WI38 (cell line): ENCODE results near the gene LRRK1.
"Not testable (repeated sequence)": the region's sequence is repeated elsewhere in the genome, so short reads cannot be mapped to it uniquely, and the experiment has no call there.

Experiments
- H3K4me3 ChIP-seq: 2 replicates; pipeline ENCODE4 v1.5.1; 2011; ENCODE audit warnings: low read depth, mild to moderate bottlenecking, control low read depth, low read length
- TF ChIP-seq, protein P1 (sequence below): IDR thresholded peaks from 2 replicates; pipeline ENCODE4 v1.5.1; 2012; ENCODE audit warnings: low read depth, mild to moderate bottlenecking, control low read depth, low read length

LRRK1 gene

DNA sequence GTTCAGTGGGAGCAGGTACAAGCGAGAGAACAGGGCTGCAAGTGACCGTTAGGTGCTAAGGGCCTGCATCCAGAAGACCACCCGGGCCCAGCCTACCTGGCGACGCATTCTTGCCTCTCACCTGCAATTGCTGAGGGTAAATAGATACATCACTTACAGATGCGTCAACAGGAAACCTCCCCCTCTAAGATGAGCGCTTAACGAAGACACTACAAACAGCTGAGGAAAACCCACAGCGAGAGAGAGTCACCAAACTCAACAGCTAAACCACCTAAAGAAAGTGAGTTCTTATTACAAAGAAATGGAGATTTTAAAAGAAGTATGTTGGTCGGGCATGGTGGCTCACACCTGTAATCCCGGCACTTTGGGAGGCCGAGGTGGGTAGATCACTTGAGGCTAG lies 174.8 kb downstream of the LRRK1 start:
- TF ChIP-seq, protein P1, sequence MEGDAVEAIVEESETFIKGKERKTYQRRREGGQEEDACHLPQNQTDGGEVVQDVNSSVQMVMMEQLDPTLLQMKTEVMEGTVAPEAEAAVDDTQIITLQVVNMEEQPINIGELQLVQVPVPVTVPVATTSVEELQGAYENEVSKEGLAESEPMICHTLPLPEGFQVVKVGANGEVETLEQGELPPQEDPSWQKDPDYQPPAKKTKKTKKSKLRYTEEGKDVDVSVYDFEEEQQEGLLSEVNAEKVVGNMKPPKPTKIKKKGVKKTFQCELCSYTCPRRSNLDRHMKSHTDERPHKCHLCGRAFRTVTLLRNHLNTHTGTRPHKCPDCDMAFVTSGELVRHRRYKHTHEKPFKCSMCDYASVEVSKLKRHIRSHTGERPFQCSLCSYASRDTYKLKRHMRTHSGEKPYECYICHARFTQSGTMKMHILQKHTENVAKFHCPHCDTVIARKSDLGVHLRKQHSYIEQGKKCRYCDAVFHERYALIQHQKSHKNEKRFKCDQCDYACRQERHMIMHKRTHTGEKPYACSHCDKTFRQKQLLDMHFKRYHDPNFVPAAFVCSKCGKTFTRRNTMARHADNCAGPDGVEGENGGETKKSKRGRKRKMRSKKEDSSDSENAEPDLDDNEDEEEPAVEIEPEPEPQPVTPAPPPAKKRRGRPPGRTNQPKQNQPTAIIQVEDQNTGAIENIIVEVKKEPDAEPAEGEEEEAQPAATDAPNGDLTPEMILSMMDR, result no peak
- H3K4me3 ChIP-seq, result no peak overlapping the region

DNA sequence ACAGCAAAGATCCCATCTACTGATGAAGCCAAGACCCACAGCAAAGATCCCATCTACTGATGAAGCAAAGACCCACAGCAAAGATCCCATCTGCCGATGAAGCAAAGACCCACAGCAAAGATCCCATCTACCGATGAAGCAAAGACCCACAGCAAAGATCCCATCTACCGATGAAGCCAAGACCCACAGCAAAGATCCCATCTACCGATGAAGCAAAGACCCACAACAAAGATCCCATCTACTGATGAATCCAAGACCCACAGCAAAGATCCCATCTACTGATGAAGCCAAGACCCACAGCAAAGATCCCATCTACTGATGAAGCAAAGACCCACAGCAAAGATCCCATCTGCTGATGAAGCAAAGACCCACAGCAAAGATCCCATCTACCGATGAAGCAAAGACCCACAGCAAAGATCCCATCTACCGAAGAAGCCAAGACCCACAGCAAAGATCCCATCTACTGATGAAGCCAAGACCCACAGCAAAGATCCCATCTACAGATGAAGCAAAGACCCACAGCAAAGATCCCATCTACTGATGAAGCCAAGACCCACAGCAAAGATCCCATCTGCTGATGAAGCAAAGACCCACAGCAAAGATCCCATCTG lies 176.7 kb downstream of the LRRK1 start:
- not testable (repeated sequence) for H3K4me3 ChIP-seq

DNA sequence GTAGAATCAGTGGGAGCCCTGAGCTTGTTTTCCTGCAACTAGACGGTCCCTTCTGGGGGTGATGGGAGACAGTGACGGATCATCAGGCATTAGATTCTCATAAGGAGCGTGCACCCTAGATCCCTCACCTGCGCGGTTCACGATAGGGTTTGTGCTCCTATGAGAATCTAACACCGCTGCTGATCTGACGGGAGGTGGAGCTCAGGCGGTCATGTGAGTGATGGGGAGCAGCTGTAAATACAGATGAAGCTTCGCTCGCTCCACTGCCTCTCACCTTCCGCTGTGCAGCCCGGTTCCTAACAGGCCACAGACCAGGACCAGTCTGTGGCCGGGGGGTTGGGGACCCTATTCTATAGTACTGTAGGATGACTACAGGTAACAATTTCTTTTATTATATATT lies 178.0 kb downstream of the LRRK1 start:
- TF ChIP-seq, protein P1, result no peak
- no peak overlapping the region for H3K4me3 ChIP-seq

DNA sequence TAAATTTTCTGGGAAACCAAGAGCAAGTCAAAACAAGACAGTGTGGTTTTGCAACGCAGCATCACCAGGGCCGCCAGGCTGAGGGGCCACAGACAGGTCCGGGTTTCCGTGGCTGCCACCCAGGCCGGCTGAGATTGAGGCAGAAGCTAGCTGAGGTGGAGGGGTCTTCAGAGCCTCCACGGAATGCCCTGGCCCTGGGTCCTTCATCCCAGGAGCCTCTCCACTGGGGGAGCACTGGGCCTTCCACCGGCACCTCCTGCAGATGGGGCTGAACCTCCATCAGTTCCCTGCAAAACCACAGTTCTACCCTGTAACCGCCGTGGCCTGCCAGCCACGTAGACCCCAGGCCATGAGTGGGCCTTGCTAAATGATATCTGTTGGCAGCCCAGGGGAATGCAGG lies 180.0 kb downstream of the LRRK1 start:
- no peak overlapping the region for H3K4me3 ChIP-seq
- TF ChIP-seq, protein P1, result no peak

DNA sequence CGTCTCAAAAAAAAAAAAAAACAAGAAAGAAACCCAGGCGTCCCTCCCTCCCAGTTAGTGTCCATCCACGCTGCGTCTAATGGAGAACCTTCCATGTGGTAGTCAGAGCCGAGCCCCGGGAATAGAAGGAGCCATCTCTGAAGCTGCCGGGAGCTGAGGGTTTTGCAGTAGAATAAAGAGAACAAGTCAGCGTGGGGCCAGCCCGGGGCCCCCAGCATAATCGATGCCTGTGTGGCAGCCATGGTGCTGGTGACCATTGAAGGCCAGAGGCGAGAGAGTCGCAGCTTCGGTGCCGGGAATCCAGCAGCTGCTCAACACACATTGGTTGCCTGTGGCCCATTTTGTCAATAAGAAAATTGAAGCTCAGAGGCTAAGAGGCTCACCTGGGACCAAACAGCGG lies 181.0 kb downstream of the LRRK1 start:
- TF ChIP-seq, protein P1, result no peak
- no peak overlapping the region for H3K4me3 ChIP-seq

DNA sequence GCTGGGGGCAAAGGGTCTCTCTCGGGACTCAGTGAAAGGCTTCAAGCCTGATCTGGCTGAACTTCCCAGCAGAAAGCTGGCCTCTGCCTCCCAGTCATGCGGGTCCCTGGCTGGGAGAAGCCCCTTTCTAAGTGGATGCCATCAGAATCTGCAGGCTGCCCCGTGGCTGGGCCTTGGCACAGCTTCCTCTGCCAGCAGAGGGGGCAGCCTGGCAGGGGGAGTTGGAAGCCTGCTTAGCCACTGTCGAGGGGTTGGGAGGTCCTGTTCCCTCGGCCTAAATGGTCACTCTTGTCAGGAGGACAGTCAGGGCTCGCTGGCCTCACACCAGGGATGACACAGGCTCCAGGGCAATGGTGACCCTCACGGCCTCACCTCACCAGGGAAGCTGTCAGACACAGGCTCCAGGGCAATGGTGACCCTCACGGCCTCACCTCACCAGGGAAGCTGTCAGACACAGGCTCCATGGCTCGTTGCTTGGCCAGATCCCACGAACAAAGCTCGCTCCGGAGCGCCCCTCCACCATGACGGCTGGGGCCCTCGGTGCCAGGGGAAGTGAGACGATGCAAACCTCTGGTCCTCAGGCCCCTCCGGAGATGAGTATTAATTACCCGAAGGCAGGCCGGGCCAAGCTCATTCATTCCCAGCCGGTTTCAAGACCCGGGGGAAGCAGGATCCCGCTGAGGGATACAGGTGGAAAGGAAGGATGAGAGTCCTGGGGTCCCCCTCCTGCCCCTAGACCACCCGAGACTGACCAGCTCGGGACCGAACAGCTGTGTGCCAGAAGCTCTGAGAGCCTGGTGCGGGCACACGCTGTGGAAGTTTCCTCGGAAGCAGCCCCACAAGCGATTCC lies 181.7 kb downstream of the LRRK1 start:
- TF ChIP-seq, protein P1, result no peak
- no peak overlapping the region for H3K4me3 ChIP-seq

DNA sequence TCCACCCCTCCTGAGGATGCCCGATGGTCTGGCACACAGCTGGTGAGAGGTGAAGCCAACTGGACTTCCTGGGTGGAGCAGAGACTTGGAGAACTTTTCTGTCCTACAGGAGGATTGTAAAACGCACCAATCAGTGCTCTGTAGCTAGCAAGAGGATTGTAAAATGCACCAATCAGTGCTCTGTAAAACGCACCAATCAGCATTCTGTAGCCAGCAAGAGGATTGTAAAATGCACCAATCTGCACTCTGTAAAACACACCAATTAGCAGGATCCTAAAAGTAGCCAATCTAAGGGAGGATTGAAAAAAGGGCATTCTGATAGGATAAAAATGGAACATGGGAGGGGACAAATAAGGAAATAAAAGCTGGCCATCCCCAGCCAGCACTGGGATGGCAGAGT lies 182.5 kb downstream of the LRRK1 start:
- TF ChIP-seq, protein P1, result no peak
- H3K4me3 ChIP-seq, result no peak overlapping the region
